ENCODE results near the gene CHRNB2. TPM values are rescaled to one million over a fixed set of nuclear protein-coding genes. Genes with fewer than 3 reads are reported as not detected.

The CHRNB2 gene
- total and polyA plus RNA-seq, 2 of the 4 experiments (the other 2 are of a cell fraction) = under 0.01 to 0.03 TPM

GRCh38 chr1:154595621-154596020, 28.0 kb downstream of the CHRNB2 start:
- Histone ChIP-seq H3K4me3 (ENCODE audit: insufficient read depth, low read depth, low read length) (no peak overlapping the region), H2AFZ (replicated peaks; ENCODE audit: low read length, poor library complexity) (no peak overlapping the region), H3K9me1 (ENCODE audit: insufficient read depth, low read length) (peaks cover 44% of the 10 kb centered on the region; the same call in 1 of the 2 replicates), H3K18ac (ENCODE audit: low read depth, low read length) (no peak overlapping the region), H3K79me1 (ENCODE audit: low read depth in 1 of 2, low read length in 2 of 2) (peaks cover 28 to 75% of the 10 kb centered on the region in 2 experiments), H3K23ac (ENCODE audit: low read depth, low read length) (no peak overlapping the region), H3K56ac (ENCODE audit: extremely low read depth, insufficient read depth, low read length) (no peak overlapping the region), H3K27ac (ENCODE audit: insufficient read depth, low read length) (no peak overlapping the region), H4K20me1 (ENCODE audit: insufficient read depth, low read length) (peaks cover 51% of the 10 kb centered on the region), H3K36me3 (ENCODE audit: control insufficient read depth, insufficient read depth, low read length) (peaks cover 52% of the 10 kb centered on the region), H4K91ac (ENCODE audit: insufficient read depth, low read depth, low read length) (no peak overlapping the region), H2AK9ac (replicated peaks; ENCODE audit: low read depth, low read length, poor library complexity) (no peak overlapping the region), H4K8ac (ENCODE audit: low read depth in 2 of 2, low read length in 2 of 2) (no peak overlapping the region), H4K5ac (ENCODE audit: low read depth, low read length) (no peak overlapping the region), H2AK5ac (ENCODE audit: low read depth, low read length) (peak overlapping the region; percentile 5; the same call in 1 of the 2 replicates), H2BK120ac (ENCODE audit: low read depth, low read length) (no peak overlapping the region), H2BK20ac (ENCODE audit: low read depth, low read length) (no peak overlapping the region), H3K4me2 (ENCODE audit: low read depth, low read length) (no peak overlapping the region), H3K27me3 (ENCODE audit: control insufficient read depth, insufficient read depth, low read length) (no peaks in the 10 kb centered on the region), H3K9ac (ENCODE audit: low read depth, low read length) (no peak overlapping the region), H3K4me1 (ENCODE audit: control insufficient read depth, insufficient read depth, low read length) (peaks cover 19% of the 10 kb centered on the region), H2BK5ac (ENCODE audit: low read depth, low read length, poor library complexity, severe bottlenecking) (no peak overlapping the region), H3K9me3 (ENCODE audit: control insufficient read depth, insufficient read depth, low read length) (no peaks in the 10 kb centered on the region), H3K14ac (replicated peaks; ENCODE audit: low read depth, low read length) (no peak overlapping the region), H3K4ac (ENCODE audit: low read depth, low read length) (no peak overlapping the region), H2BK15ac (ENCODE audit: low read depth, low read length) (no peak overlapping the region)
- in situ Hi-C loops (cut with MboI; ENCODE audit: low sequenced_read_pairs) (no loop called here), dilution Hi-C loops (cut with HindIII; ENCODE audit: low sequenced_read_pairs, unreplicated experiment) (no loop called here), intact Hi-C loops (cut with micrococcal nuclease) (no loop called here)
- TF ChIP-seq USF2 (IDR thresholded peaks at IDR 0.05; ENCODE audit: low read depth, low read length) (no peak), FOS (IDR thresholded peaks at IDR 0.05; ENCODE audit: low read depth, low read length) (peak; percentile 56), CHD1 (IDR thresholded peaks at IDR 0.05; ENCODE audit: low read depth, low read length) (no peak)
- CTCF ChIA-PET = no interaction called here
- DNase-seq = peak; percentile 87
- BruUV-seq (replicated peaks) = no TSS peak
- POLR2A ChIA-PET (ENCODE audit: unreplicated experiment) = no interaction called here
- WGBS, 2 experiments (ENCODE audit: extremely low coverage in 2 of 2, insufficient read length in 1 of 2) = no CpG with 5 or more reads among the region's 1 CpG
- ATAC-seq (ENCODE audit: low read depth) = peak; percentile 85
